Measurements from ENCODE around the gene MYO7B.

DNA sequence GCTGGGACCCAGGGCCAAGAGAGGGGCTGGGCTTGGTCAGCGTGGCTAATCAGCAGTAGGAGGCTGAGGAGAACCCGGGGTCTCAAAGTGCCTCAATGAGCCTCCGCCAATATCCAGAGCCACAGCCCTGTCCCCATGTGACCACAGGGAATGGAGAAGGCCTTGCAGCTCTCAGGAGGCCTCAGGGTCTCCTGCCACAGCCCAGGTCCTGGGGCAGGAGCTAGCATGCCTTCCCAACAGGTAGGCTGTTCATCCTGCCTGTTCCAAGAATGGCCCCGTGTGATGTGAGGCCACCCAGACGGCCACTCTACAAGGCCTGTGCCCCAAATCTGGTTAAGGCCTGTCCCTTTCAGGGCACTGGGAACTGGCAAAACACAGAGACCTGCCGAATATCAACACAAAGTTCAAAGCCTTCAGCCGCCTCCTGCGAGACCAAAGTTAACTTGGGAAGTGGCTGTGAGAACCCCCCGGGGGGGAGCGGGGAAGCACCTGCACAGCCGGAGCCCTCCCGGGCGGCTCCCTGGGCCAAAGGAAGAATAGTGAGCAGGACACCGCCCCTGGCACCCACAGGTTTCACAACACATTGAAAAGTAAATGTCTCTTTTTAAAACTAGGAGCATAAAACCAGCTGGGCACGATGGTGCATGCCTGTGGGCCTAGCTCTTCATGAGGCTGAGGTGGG is 144.3 kb downstream of the MYO7B start:
- TF ChIP-seq CTCF (IDR thresholded peaks at IDR 0.05 in 8 of 11, conservative IDR thresholded peaks at IDR 0.05 in 3 of 11) (no peak), POLR2A (IDR thresholded peaks at IDR 0.05) (no peak)
